Hepatocyte (in vitro differentiated cells): ENCODE results near the gene RCAN2. TPM values are rescaled to one million over a fixed set of nuclear protein-coding genes. Genes with fewer than 3 reads are reported as not detected.

ENCODE experiments used
- DNase-seq: peaks from one replicate; pipeline ENCODE4 v3.0.0-alpha.2; 2016; ENCODE audit warnings: low spot score
- H2AFZ ChIP-seq: fragments of 200-600 bp; sonication (generic); 2 replicates; pipeline ENCODE4 v1.6.0; 2016; ENCODE audit warnings: antibody characterized with exemption, mild to moderate bottlenecking
- H3K27ac ChIP-seq: fragments of 200-600 bp; sonication (generic); 2 replicates; pipeline ENCODE4 v1.5.1; 2016; ENCODE audit warnings: mild to moderate bottlenecking
- H3K27me3 ChIP-seq: fragments of 200-600 bp; sonication (generic); 2 replicates; pipeline ENCODE4 v1.6.1; 2016
- H3K36me3 ChIP-seq: fragments of 200-600 bp; sonication (generic); replicated peaks from 2 replicates; pipeline ENCODE4 v1.5.1; 2016; ENCODE audit warnings: low read depth; ENCODE audit not compliant: insufficient read depth
- H3K4me1 ChIP-seq: fragments of 200-600 bp; sonication (generic); 2 replicates; pipeline ENCODE4 v1.5.1; 2016; ENCODE audit warnings: mild to moderate bottlenecking, moderate library complexity; ENCODE audit not compliant: insufficient read depth
- H3K4me2 ChIP-seq: fragments of 200-600 bp; sonication (generic); 2 replicates; pipeline ENCODE4 v1.6.0; 2016
- H3K4me3 ChIP-seq: fragments of 200-600 bp; sonication (generic); 2 replicates; pipeline ENCODE4 v1.5.1; 2016; ENCODE audit warnings: mild to moderate bottlenecking
- H3K79me2 ChIP-seq: fragments of 200-600 bp; sonication (generic); 2 replicates; pipeline ENCODE4 v1.6.0; 2017; ENCODE audit warnings: mild to moderate bottlenecking
- H3K9me2 ChIP-seq: fragments of 200-600 bp; sonication (generic); replicated peaks from 2 replicates; pipeline ENCODE4 v1.6.0; 2017; ENCODE audit warnings: mild to moderate bottlenecking; ENCODE audit not compliant: insufficient read depth
- H3K9me3 ChIP-seq: fragments of 200-600 bp; sonication (generic); 2 replicates; pipeline ENCODE4 v1.5.1; 2016; ENCODE audit warnings: low read depth, mild to moderate bottlenecking
- H4K20me1 ChIP-seq: fragments of 200-600 bp; sonication (generic); 2 replicates; pipeline ENCODE4 v1.6.0; 2016; ENCODE audit warnings: mild to moderate bottlenecking; ENCODE audit not compliant: insufficient read depth, poor library complexity, severe bottlenecking
- EZH2 ChIP-seq: fragments of 200-600 bp; sonication (generic); IDR thresholded peaks from 2 replicates; pipeline ENCODE4 v1.6.1; 2016; ENCODE audit warnings: antibody characterized with exemption, mild to moderate bottlenecking, borderline replicate concordance
- EZH2phosphoT487 ChIP-seq: fragments of 200-600 bp; sonication (generic); IDR thresholded peaks from one replicate; pipeline ENCODE4 v1.6.1; 2018; ENCODE audit warnings: antibody characterized with exemption, mild to moderate bottlenecking, low read depth, moderate library complexity; ENCODE audit not compliant: unreplicated experiment, severe bottlenecking
- WGBS: methylation state at CpG from one replicate; pipeline ENCODE4 v1.1.6; 2016; ENCODE audit warnings: low lambda C conversion rate; ENCODE audit errors: missing lambda C conversion rate; 5-methylcytosine and 5-hydroxymethylcytosine counted together
- polyA plus RNA-seq: library from polyadenylated mRNA; unstranded; fragments of >200 nt; fragmentation: Nextera tagmentation; extraction: Ambion mirVana; gene quantifications from 2 replicates; pipeline ENCODE4 v1.2.1, GENCODE V29; 2016
- total RNA-seq: library from RNA; depleted of rRNA; stranded (reverse); fragments of >200 nt; gene quantifications from 2 replicates; pipeline ENCODE4 v1.2.3, GENCODE V29; 2014
- TF ChIP-seq, protein P1 (sequence below): fragments of 200-600 bp; sonication (generic); IDR thresholded peaks from 2 replicates; pipeline ENCODE4 v1.5.1; 2016; ENCODE audit warnings: antibody characterized with exemption, mild to moderate bottlenecking; ENCODE audit not compliant: poor library complexity

The RCAN2 gene
- total and polyA plus RNA-seq, 2 experiments from 2014 or later: 5.0 to 6.6 TPM

DNA sequence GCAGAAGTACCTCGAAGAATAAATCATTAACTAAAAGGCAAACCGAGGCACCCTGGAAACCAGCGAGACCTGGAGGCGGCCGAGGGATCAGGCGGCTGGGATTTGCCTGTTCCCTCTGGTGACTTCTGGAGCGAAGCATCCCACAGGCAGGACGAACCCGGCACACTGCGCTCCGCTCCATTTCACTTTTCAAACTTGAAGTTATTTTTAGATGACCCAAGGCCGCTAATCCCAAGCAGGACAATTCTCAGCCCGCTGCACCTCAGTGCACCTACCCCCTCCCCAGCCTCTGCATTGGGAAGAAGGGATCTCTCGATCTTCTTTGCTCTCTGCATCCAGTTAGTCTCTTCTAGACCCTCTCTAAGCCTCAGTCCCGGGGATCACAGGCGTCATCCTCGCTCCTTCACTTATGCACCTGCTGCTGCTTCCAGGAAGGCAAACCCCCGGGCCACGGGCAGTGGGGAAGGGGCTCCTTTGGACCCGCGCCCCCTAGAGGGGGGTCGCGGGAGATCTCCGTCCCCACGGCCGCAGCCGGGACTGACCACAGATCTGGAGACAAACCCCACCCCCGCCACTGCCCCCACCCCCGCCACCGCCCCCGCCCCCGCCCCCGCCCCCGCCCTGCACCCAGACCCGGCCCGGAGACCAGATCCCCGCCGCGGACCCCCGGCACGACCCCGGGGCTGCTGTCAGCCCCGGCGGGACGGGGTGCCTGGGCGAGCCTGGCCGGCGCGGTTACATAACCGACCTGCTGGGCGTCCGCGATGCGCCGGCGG is 636 bp downstream of the RCAN2 start:
- peaks cover 66% of the 10 kb centered on the region for H3K27me3 ChIP-seq
- H3K4me3 ChIP-seq: peak overlapping the region; percentile 88
- H2AFZ ChIP-seq: no peak overlapping the region
- no peaks in the 10 kb centered on the region for H3K9me3 ChIP-seq
- peaks cover 4% of the 10 kb centered on the region for H3K4me1 ChIP-seq
- H3K79me2 ChIP-seq: no peaks in the 10 kb centered on the region
- no peaks in the 10 kb centered on the region for H3K36me3 ChIP-seq
- peak; percentile 37 for DNase-seq
- H3K4me2 ChIP-seq: peak overlapping the region; percentile 97
- 22% methylated on average over 19 of the region's 56 CpGs for WGBS
- H4K20me1 ChIP-seq: no peaks in the 10 kb centered on the region
- H3K9me2 ChIP-seq: no peaks in the 10 kb centered on the region
- TF ChIP-seq, protein P1, sequence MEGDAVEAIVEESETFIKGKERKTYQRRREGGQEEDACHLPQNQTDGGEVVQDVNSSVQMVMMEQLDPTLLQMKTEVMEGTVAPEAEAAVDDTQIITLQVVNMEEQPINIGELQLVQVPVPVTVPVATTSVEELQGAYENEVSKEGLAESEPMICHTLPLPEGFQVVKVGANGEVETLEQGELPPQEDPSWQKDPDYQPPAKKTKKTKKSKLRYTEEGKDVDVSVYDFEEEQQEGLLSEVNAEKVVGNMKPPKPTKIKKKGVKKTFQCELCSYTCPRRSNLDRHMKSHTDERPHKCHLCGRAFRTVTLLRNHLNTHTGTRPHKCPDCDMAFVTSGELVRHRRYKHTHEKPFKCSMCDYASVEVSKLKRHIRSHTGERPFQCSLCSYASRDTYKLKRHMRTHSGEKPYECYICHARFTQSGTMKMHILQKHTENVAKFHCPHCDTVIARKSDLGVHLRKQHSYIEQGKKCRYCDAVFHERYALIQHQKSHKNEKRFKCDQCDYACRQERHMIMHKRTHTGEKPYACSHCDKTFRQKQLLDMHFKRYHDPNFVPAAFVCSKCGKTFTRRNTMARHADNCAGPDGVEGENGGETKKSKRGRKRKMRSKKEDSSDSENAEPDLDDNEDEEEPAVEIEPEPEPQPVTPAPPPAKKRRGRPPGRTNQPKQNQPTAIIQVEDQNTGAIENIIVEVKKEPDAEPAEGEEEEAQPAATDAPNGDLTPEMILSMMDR: peak; percentile 36
- TF ChIP-seq EZH2phosphoT487 (no peak), EZH2 (no peak)
- no peak overlapping the region for H3K27ac ChIP-seq

DNA sequence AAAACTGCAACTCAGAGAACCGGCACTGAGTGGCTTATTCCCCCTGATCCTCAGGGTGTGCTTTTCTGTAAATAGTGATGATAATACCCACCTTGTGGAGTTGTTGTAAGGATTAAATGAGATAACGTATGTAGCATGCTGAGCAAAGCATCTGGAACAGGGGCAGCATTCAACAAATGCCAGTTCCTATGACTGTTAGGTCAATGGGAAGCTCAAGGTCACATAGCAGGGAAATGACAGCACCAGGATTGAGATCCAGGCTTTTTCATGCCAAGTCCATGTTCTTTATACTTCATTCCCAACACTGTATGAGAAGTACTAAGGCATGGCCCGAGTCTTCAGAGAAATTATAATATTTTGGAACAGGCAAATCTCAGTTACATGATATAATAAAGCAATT is 5.1 kb downstream of the RCAN2 start:
- Histone ChIP-seq H3K27me3 (peaks cover 40% of the 10 kb centered on the region), H3K79me2 (no peaks in the 10 kb centered on the region), H4K20me1 (no peaks in the 10 kb centered on the region), H3K9me3 (no peaks in the 10 kb centered on the region), H3K4me2 (no peak overlapping the region), H3K4me1 (peaks cover 4% of the 10 kb centered on the region), H3K36me3 (no peaks in the 10 kb centered on the region), H3K27ac (no peak overlapping the region), H3K9me2 (no peaks in the 10 kb centered on the region), H2AFZ (no peak overlapping the region), H3K4me3 (no peak overlapping the region)
- DNase-seq: no peak
- TF ChIP-seq, protein P1: no peak
- no peak for TF ChIP-seq EZH2
- TF ChIP-seq EZH2phosphoT487: no peak
- WGBS: 61% methylated on average over 3 of the region's 3 CpGs

DNA sequence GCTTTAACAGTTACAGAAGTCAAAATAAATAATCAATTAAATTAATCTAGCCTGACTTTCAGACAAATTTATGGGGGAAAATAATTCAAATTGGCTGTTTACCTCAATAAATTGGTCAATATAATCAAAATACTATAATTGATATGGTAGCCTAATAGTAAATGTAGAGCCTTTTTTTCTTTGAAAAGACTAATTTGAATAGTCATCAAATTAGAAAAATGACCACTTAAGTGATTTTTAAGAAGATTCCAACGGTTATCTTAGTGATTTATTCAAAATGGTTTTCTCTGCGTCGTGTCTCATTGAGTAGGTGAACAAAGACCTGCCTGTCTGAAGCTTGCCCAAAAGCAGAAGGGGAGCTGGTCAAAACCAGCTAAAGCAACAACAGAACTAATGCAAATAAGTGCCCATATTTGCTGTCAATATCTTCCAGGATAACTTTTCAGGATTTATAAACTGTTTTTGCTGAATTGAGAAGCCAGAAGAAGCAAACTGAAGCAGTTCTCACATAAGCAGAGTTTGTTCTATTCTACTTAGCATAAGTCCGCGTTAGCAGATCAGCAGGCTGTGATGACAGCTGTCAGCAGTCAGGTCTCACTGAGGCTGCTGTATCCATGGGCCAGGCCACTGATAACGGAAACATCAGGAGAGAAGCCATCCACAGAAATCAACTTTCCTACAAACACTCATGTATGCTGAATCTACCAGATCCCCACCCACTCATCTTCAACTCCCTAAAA is 7.0 kb downstream of the RCAN2 start:
- H3K4me3 ChIP-seq: no peak overlapping the region
- no peak for DNase-seq
- no peaks in the 10 kb centered on the region for H3K9me2 ChIP-seq
- H3K4me1 ChIP-seq: no peaks in the 10 kb centered on the region
- H4K20me1 ChIP-seq: no peaks in the 10 kb centered on the region
- no peaks in the 10 kb centered on the region for H3K9me3 ChIP-seq
- no peaks in the 10 kb centered on the region for H3K36me3 ChIP-seq
- peaks cover 30% of the 10 kb centered on the region for H3K27me3 ChIP-seq
- TF ChIP-seq EZH2 (no peak), EZH2phosphoT487 (no peak)
- TF ChIP-seq, protein P1: no peak
- no peak overlapping the region for H3K4me2 ChIP-seq
- 79% methylated on average over 6 of the region's 6 CpGs for WGBS
- H3K27ac ChIP-seq: no peak overlapping the region
- H3K79me2 ChIP-seq: no peaks in the 10 kb centered on the region
- no peak overlapping the region for H2AFZ ChIP-seq
